Lower leg skin (tissue), 3 donors: Measurements from ENCODE around the gene CST7.
"Not testable (repeated sequence)": the region's sequence is repeated elsewhere in the genome, so short reads cannot be mapped to it uniquely, and the experiment has no call there.

Source experiments
- CTCF ChIP-seq, 3 donors: fragments of 450-650 bp; IDR thresholded peaks; one replicate each; pipeline ENCODE4 v1.5.1; 2016; ENCODE audit warnings: antibody characterized with exemption in 3 of 3, mild to moderate bottlenecking in 3 of 3, moderate library complexity in 2 of 3
- POLR2A ChIP-seq, 2 donors: fragments of 450-650 bp; IDR thresholded peaks; one replicate each; pipeline ENCODE4 v1.6.1; 2016 to 2017; ENCODE audit warnings: antibody characterized with exemption in 2 of 2, mild to moderate bottlenecking in 1 of 2, moderate library complexity in 1 of 2

- TF ChIP-seq POLR2A, CTCF (IDR thresholded peaks at IDR 0.05): not testable (repeated sequence)
Observed at GRCh38 chr20:24930724-24931688, 18.1 kb upstream of the CST7 start.
